SK-N-SH (cell line): Measurements from ENCODE around the gene GRIA1. TPM values are rescaled to one million over a fixed set of nuclear protein-coding genes. Genes with fewer than 3 reads are reported as not detected.

Source experiments
- CTCF ChIA-PET: fragments of 300-600, 350-600 bp; formaldehyde crosslinking; extraction: SDS; loops from one replicate; lab custom pipeline; 2021; lab: Yijun Ruan, JAX
- POLR2A ChIA-PET: fragments of 350-600 bp; sonication (Branson Sonifier 250); formaldehyde crosslinking; extraction: SDS; loops from one replicate; lab custom pipeline; 2020; ENCODE audit warnings: antibody characterized with exemption, inconsistent platforms; lab: Yijun Ruan, JAX
- DNase-seq: peaks from one replicate; pipeline ENCODE4 v3.0.0; 2012
- H2AFZ ChIP-seq: fragments of 200-600 bp; sonication (generic); 2 replicates; pipeline ENCODE4 v1.8.1; 2016; ENCODE audit warnings: antibody characterized with exemption, mild to moderate bottlenecking, low read depth
- H3F3A ChIP-seq: fragments of 200-600 bp; sonication (generic); replicated peaks from 2 replicates; pipeline ENCODE3; 2016; ENCODE audit warnings: antibody characterized with exemption, mild to moderate bottlenecking; ENCODE audit not compliant: insufficient read depth
- H3K27ac ChIP-seq, 2 experiments: fragments of 200-500 bp in 1 of 2; fragments of 200-600 bp in 1 of 2; sonication (Bioruptor generic) in 1 of 2; sonication (generic), shearing (Covaris generic) in 1 of 2; 2 replicates each; pipeline versions ENCODE4 v1.5.1 to v1.6.1; 2014 to 2016; ENCODE audit warnings: low read depth in 2 of 2, inconsistent platforms in 1 of 2, low read length in 1 of 2, mild to moderate bottlenecking in 1 of 2, mixed read lengths in 1 of 2
- H3K27me3 ChIP-seq: fragments of 200-600 bp; sonication (generic), shearing (Covaris generic); 2 replicates; pipeline ENCODE4 v1.6.1; 2016; ENCODE audit warnings: mixed run types; ENCODE audit not compliant: insufficient read depth
- H3K36me3 ChIP-seq, 2 experiments: fragments of 200-500 bp in 1 of 2; fragments of 200-600 bp in 1 of 2; sonication (Bioruptor generic) in 1 of 2; sonication (generic) in 1 of 2; replicated peaks in 1 of 2; 2 replicates each; pipeline versions ENCODE3 to v1.5.1; 2014 to 2016; ENCODE audit warnings: low read length in 1 of 2, mild to moderate bottlenecking in 1 of 2; ENCODE audit not compliant: insufficient read depth in 2 of 2, control insufficient read depth in 1 of 2
- H3K4me1 ChIP-seq, 2 experiments: fragments of 200-500 bp in 1 of 2; fragments of 200-600 bp in 1 of 2; sonication (Bioruptor generic) in 1 of 2; sonication (generic), shearing (Covaris generic) in 1 of 2; 2 replicates each; pipeline versions ENCODE4 v1.5.1 to v1.6.1; 2014 to 2016; ENCODE audit warnings: low read depth in 1 of 2, low read length in 1 of 2, mixed run types in 1 of 2; ENCODE audit not compliant: insufficient read depth in 2 of 2, control insufficient read depth in 1 of 2
- H3K4me2 ChIP-seq: fragments of 200-600 bp; sonication (generic), shearing (Covaris generic); 2 replicates; pipeline ENCODE4 v1.6.1; 2017; ENCODE audit warnings: mixed run types
- H3K4me3 ChIP-seq, 2 experiments: fragments of 200-500 bp in 1 of 2; fragments of 200-600 bp in 1 of 2; sonication (Bioruptor generic) in 1 of 2; sonication (generic), shearing (Covaris generic) in 1 of 2; 2 replicates each; pipeline versions ENCODE4 v1.5.1 to v1.8.1; 2014 to 2016; ENCODE audit warnings: low read depth in 2 of 2, inconsistent platforms in 1 of 2, low read length in 1 of 2, mild to moderate bottlenecking in 1 of 2, mixed read lengths in 1 of 2, moderate library complexity in 1 of 2
- H3K79me2 ChIP-seq: fragments of 200-600 bp; sonication (generic); 2 replicates; pipeline ENCODE4 v1.8.1; 2017; ENCODE audit warnings: mild to moderate bottlenecking; ENCODE audit not compliant: insufficient read depth
- H3K9ac ChIP-seq: fragments of 200-600 bp; sonication (generic); 2 replicates; pipeline ENCODE4 v1.6.1; 2017; ENCODE audit warnings: mixed run types
- H3K9me2 ChIP-seq: fragments of 200-600 bp; sonication (generic); 2 replicates; pipeline ENCODE4 v1.6.1; 2017; ENCODE audit warnings: mixed run types
- H3K9me3 ChIP-seq: fragments of 200-600 bp; sonication (generic); 2 replicates; pipeline ENCODE4 v1.6.1; 2017; ENCODE audit warnings: mixed run types, mild to moderate bottlenecking, moderate library complexity
- H4K20me1 ChIP-seq: fragments of 200-600 bp; sonication (generic); 2 replicates; pipeline ENCODE4 v1.6.1; 2017; ENCODE audit warnings: mild to moderate bottlenecking, mixed run types; ENCODE audit not compliant: insufficient read depth
- CHD2 ChIP-seq: fragments of 150-350 bp; IDR thresholded peaks from 2 replicates; pipeline ENCODE4 v1.6.1; 2018; ENCODE audit warnings: low read length; ENCODE audit not compliant: partially characterized antibody
- EP300 ChIP-seq, 2 experiments: IDR thresholded peaks; 2 replicates each; pipeline versions ENCODE4 v1.4.0 to v1.6.1; 2012; ENCODE audit warnings: borderline replicate concordance in 1 of 2, low read depth in 1 of 2, low read length in 1 of 2
- EZH2phosphoT487 ChIP-seq: fragments of 200-600 bp; sonication (generic); IDR thresholded peaks from 2 replicates; pipeline ENCODE4 v1.6.1; 2017; ENCODE audit warnings: low read depth, mixed run types, mild to moderate bottlenecking, antibody characterized with exemption, moderate library complexity, borderline replicate concordance
- FOSL2 ChIP-seq: IDR thresholded peaks from 2 replicates; pipeline ENCODE4 v1.4.0; 2012; ENCODE audit warnings: low read depth, mild to moderate bottlenecking, moderate library complexity, borderline replicate concordance
- FOXM1 ChIP-seq: IDR thresholded peaks from 2 replicates; pipeline ENCODE4 v1.4.0; 2012; ENCODE audit warnings: low read depth, mild to moderate bottlenecking
- GABPA ChIP-seq: IDR thresholded peaks from 2 replicates; pipeline ENCODE4 v1.4.0; 2012; ENCODE audit warnings: low read depth, mild to moderate bottlenecking
- GATA2 ChIP-seq: sonication (generic); formaldehyde crosslinking; IDR thresholded peaks from 2 replicates; pipeline ENCODE4 v1.5.0; 2020; ENCODE audit warnings: mild to moderate bottlenecking, missing genetic modification reagents
- IRF3 ChIP-seq: fragments of 150-350 bp; IDR thresholded peaks from 2 replicates; pipeline ENCODE4 v1.6.1; 2016; ENCODE audit warnings: mild to moderate bottlenecking, low read depth, low read length
- MAX ChIP-seq: IDR thresholded peaks from 2 replicates; pipeline ENCODE4 v1.4.0; 2012; ENCODE audit warnings: low read depth
- MEF2A ChIP-seq: IDR thresholded peaks from 2 replicates; pipeline ENCODE4 v1.4.0; 2012; ENCODE audit warnings: low read depth, borderline replicate concordance
- MXI1 ChIP-seq: IDR thresholded peaks from 2 replicates; pipeline ENCODE4 v1.6.1; 2012; ENCODE audit warnings: mild to moderate bottlenecking, low read depth, low read length, improper control_type of control experiment
- NRF1 ChIP-seq: IDR thresholded peaks from 2 replicates; pipeline ENCODE4 v1.6.1; 2012; ENCODE audit warnings: low read depth, mild to moderate bottlenecking, low read length
- RCOR1 ChIP-seq: fragments of 150-350 bp; IDR thresholded peaks from 2 replicates; pipeline ENCODE4 v1.6.1; 2017; ENCODE audit warnings: antibody characterized with exemption, low read length
- RFX5 ChIP-seq: IDR thresholded peaks from 2 replicates; pipeline ENCODE4 v1.6.1; 2012; ENCODE audit warnings: mild to moderate bottlenecking, improper control_type of control experiment, low read length
- RXRA ChIP-seq: IDR thresholded peaks from 2 replicates; pipeline ENCODE4 v1.4.0; 2012; ENCODE audit warnings: low read depth, mild to moderate bottlenecking, borderline replicate concordance
- SIN3A ChIP-seq: IDR thresholded peaks from 2 replicates; pipeline ENCODE4 v1.6.1; 2012; ENCODE audit warnings: low read depth, mild to moderate bottlenecking, low read length, moderate library complexity, borderline replicate concordance
- SMC3 ChIP-seq: IDR thresholded peaks from 2 replicates; pipeline ENCODE4 v1.6.1; 2012; ENCODE audit warnings: low read depth, low read length, improper control_type of control experiment
- TCF12 ChIP-seq: IDR thresholded peaks from 2 replicates; pipeline ENCODE4 v1.4.0; 2012
- USF2 ChIP-seq: fragments of 150-350 bp; IDR thresholded peaks from 2 replicates; pipeline ENCODE4 v1.6.1; 2017; ENCODE audit warnings: antibody characterized with exemption, low read length, low read depth, borderline replicate concordance
- YY1 ChIP-seq: IDR thresholded peaks from 2 replicates; pipeline ENCODE4 v1.4.0; 2012; ENCODE audit warnings: low read depth, mild to moderate bottlenecking
- WGBS: methylation state at CpG from one replicate; pipeline ENCODE4 v1.1.6; 2017; ENCODE audit warnings: low lambda C conversion rate; 5-methylcytosine and 5-hydroxymethylcytosine counted together
- polyA plus RNA-seq, 3 experiments: library from polyadenylated mRNA; depleted of rRNA; stranded (reverse); fragments of >200 nt; gene quantifications; 2 replicates each; pipeline ENCODE4 v1.2.3, GENCODE V29; 2012

Gene GRIA1
- polyA plus RNA-seq, 1 of the 3 experiments (the other 2 are of a cell fraction), result 0.35 TPM

GRCh38 chr5:153511622-153512021, 21.2 kb downstream of the GRIA1 start (continued):
- no peak for TF ChIP-seq MAX

- Histone ChIP-seq H3K27ac (no peak overlapping the region), H3F3A (no peaks in the 10 kb centered on the region), H3K9ac (no peak overlapping the region), H3K36me3 (peaks cover 0 to 3% of the 10 kb centered on the region in 2 experiments), H2AFZ (no peak overlapping the region), H3K79me2 (no peaks in the 10 kb centered on the region), H3K9me3 (peaks cover 10% of the 10 kb centered on the region; the same call in 1 of the 2 replicates), H3K4me2 (no peak overlapping the region), H3K4me1 (peaks cover 0 to 9% of the 10 kb centered on the region in 2 experiments; a peak in 2 of 4 replicates), H3K27me3 (no peaks in the 10 kb centered on the region), H4K20me1 (no peaks in the 10 kb centered on the region), H3K4me3 (no peak overlapping the region), H3K9me2 (no peaks in the 10 kb centered on the region)
- ChIA-PET POLR2A (no interaction called here), CTCF (no interaction called here)
- DNase-seq, result no peak
- 79% methylated on average over 4 of the region's 4 CpGs for whole genome bisulfite sequencing
- no peak for TF ChIP-seq EP300 (IDR thresholded peaks at IDR 0.05; ENCODE audit: borderline replicate concordance in 1 of 2, low read depth in 1 of 2, low read length in 1 of 2)
- no peak for TF ChIP-seq SIN3A
- TF ChIP-seq IRF3, result no peak
- no peak for TF ChIP-seq YY1
- TF ChIP-seq RFX5, result no peak
- TF ChIP-seq FOSL2, result no peak
- no peak for TF ChIP-seq CHD2
- no peak for TF ChIP-seq RCOR1
- TF ChIP-seq USF2, result no peak
- TF ChIP-seq FOXM1, result no peak
- TF ChIP-seq GATA2, result no peak
- TF ChIP-seq RXRA, result no peak
Observed at GRCh38 chr5:153513156-153513555, 22.7 kb downstream of the GRIA1 start.

- Histone ChIP-seq H3K27ac (no peak overlapping the region), H3K79me2 (no peaks in the 10 kb centered on the region), H3K4me2 (no peak overlapping the region), H3K9me2 (no peaks in the 10 kb centered on the region), H2AFZ (no peak overlapping the region), H3K4me1 (peaks cover 0 to 9% of the 10 kb centered on the region in 2 experiments; a peak in 2 of 4 replicates), H3K9ac (no peak overlapping the region), H3F3A (no peaks in the 10 kb centered on the region), H3K4me3 (no peak overlapping the region), H3K9me3 (peaks cover 10% of the 10 kb centered on the region; the same call in 1 of the 2 replicates), H4K20me1 (no peaks in the 10 kb centered on the region), H3K36me3 (peaks cover 0 to 3% of the 10 kb centered on the region in 2 experiments), H3K27me3 (no peaks in the 10 kb centered on the region)
- ChIA-PET POLR2A (no interaction called here), CTCF (no interaction called here)
- 52% methylated on average over 2 of the region's 2 CpGs for WGBS
- DNase-seq, result no peak
- TF ChIP-seq EP300 (IDR thresholded peaks at IDR 0.05; ENCODE audit: borderline replicate concordance in 1 of 2, low read depth in 1 of 2, low read length in 1 of 2) (no peak), EZH2phosphoT487 (no peak), MAX (no peak), GATA2 (no peak), MXI1 (no peak), MEF2A (no peak), SMC3 (no peak), NRF1 (no peak), TCF12 (no peak), GABPA (no peak), SIN3A (no peak)
Observed at GRCh38 chr5:153515301-153515700, 24.8 kb downstream of the GRIA1 start.
